Body of pancreas (tissue), 4 donors: ENCODE measurements around the gene SPATA46.

Experiments used
- POLR2A ChIP-seq, 3 donors: fragments of 450-650 bp; IDR thresholded peaks; one replicate each; pipeline ENCODE4 v1.6.1; 2016; ENCODE audit warnings: antibody characterized with exemption in 3 of 3, mild to moderate bottlenecking in 2 of 3
- TF ChIP-seq, protein P1 (sequence below), 7 experiments: fragments of 450-650 bp in 4 of 7; fragments of 200-600 bp in 3 of 7; sonication (generic) in 3 of 7; IDR thresholded peaks; one replicate each; pipeline ENCODE4 v1.5.1; 2016 to 2019; ENCODE audit warnings: antibody characterized with exemption in 7 of 7

DNA sequence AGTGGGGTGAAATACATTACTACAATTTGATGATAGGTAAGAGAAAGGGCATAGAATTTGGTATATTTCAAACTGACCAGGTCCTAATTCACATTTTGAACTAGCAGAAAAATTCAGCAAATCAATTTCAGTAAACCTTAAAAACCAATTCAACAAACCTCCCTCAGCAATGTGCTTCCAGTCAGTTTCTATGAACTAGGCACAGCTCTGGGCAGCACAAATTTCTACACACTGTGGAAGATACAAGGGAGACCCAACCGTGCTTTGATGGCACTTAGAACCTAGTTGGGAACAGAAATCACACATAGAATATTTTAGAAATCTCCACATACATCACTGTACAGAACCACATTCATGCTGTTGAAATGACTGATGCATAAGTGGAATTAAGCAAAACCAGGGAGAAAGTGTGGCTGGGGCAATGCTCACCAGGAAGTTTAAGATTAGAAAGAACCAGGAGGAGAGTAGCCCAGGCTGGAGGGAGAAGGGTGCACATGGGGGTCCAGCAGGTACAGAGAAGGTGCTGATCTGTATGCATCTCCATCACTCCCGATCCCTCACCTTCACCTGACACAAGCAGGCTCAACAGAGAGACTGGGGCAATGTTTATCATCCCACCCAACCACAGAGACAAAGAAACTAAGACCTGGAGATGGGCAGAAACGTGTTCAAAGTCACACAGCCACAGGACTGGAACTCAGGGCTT is 19.7 kb upstream of the SPATA46 start:
- TF ChIP-seq, protein P1, sequence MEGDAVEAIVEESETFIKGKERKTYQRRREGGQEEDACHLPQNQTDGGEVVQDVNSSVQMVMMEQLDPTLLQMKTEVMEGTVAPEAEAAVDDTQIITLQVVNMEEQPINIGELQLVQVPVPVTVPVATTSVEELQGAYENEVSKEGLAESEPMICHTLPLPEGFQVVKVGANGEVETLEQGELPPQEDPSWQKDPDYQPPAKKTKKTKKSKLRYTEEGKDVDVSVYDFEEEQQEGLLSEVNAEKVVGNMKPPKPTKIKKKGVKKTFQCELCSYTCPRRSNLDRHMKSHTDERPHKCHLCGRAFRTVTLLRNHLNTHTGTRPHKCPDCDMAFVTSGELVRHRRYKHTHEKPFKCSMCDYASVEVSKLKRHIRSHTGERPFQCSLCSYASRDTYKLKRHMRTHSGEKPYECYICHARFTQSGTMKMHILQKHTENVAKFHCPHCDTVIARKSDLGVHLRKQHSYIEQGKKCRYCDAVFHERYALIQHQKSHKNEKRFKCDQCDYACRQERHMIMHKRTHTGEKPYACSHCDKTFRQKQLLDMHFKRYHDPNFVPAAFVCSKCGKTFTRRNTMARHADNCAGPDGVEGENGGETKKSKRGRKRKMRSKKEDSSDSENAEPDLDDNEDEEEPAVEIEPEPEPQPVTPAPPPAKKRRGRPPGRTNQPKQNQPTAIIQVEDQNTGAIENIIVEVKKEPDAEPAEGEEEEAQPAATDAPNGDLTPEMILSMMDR (IDR thresholded peaks at IDR 0.05): no peak
- TF ChIP-seq POLR2A (IDR thresholded peaks at IDR 0.05): no peak
